Muscle of leg (tissue), 11 donors: ENCODE measurements around the gene RBM39. TPM values are rescaled to one million over a fixed set of nuclear protein-coding genes. Genes with fewer than 3 reads are reported as not detected.

ENCODE experiments used
- DNase-seq: peaks from one replicate; pipeline ENCODE4 v3.0.0; 2013
- H3K27ac ChIP-seq: one replicate; pipeline ENCODE4 v1.5.1; 2013; ENCODE audit warnings: mild to moderate bottlenecking, low read length, control low read depth
- H3K27me3 ChIP-seq: one replicate; pipeline ENCODE4 v1.6.1; 2013; ENCODE audit warnings: low read length; ENCODE audit not compliant: control insufficient read depth, insufficient read depth
- H3K36me3 ChIP-seq: one replicate; pipeline ENCODE4 v1.6.1; 2013; ENCODE audit warnings: low read length; ENCODE audit not compliant: control insufficient read depth, insufficient read depth
- H3K4me1 ChIP-seq: one replicate; pipeline ENCODE4 v1.6.1; 2013; ENCODE audit warnings: low read length; ENCODE audit not compliant: control insufficient read depth, insufficient read depth
- H3K4me3 ChIP-seq: one replicate; pipeline ENCODE4 v1.5.1; 2013; ENCODE audit warnings: low read length, control low read depth
- H3K9me3 ChIP-seq: replicated peaks from 2 replicates; pipeline ENCODE4 v1.6.1; 2013; ENCODE audit warnings: low read depth, low read length; ENCODE audit not compliant: control insufficient read depth
- WGBS: methylation state at CpG from one replicate; pipeline ENCODE4 v1.1.5; 2013; ENCODE audit warnings: missing lambda C conversion rate; ENCODE audit not compliant: insufficient coverage; 5-methylcytosine and 5-hydroxymethylcytosine counted together
- polyA plus RNA-seq, 8 donors: library from polyadenylated mRNA; unstranded; fragments of 120-200 nt; gene quantifications; one replicate each; pipeline versions ENCODE4 v1.2.1 to v1.2.3, GENCODE V29; 2013; ENCODE audit warnings: inconsistent platforms in 1 of 8, low replicate concordance in 1 of 8; ENCODE audit not compliant: insufficient read length in 8 of 8, insufficient read depth in 1 of 8
- total RNA-seq: library from RNA; stranded (reverse); fragments of 120-200 nt; gene quantifications from one replicate; pipeline ENCODE4 v1.2.4, GENCODE V29; 2013

RBM39 gene
- total and polyA plus RNA-seq, 9 donors, result 222 to 310 (median 272) TPM

GRCh38 chr20:35661908-35662307, 80.2 kb downstream of the RBM39 start:
- no CpG with 5 or more reads among the region's 3 CpGs for WGBS
- Histone ChIP-seq H3K4me3 (no peak overlapping the region), H3K4me1 (peaks cover 6% of the 10 kb centered on the region), H3K9me3 (no peaks in the 10 kb centered on the region), H3K27ac (no peak overlapping the region), H3K36me3 (no peaks in the 10 kb centered on the region), H3K27me3 (no peaks in the 10 kb centered on the region)
- DNase-seq, result no peak

- WGBS, result no CpG with 5 or more reads among the region's 2 CpGs
- Histone ChIP-seq H3K9me3 (no peaks in the 10 kb centered on the region), H3K27ac (no peak overlapping the region), H3K4me3 (no peak overlapping the region), H3K36me3 (no peaks in the 10 kb centered on the region), H3K4me1 (peaks cover 6% of the 10 kb centered on the region), H3K27me3 (no peaks in the 10 kb centered on the region)
- DNase-seq, result no peak
Measured at GRCh38 chr20:35661053-35661452, 81.0 kb downstream of the RBM39 start.

GRCh38 chr20:35660122-35660937, 81.7 kb downstream of the RBM39 start:
- Histone ChIP-seq H3K4me1 (peaks cover 6% of the 10 kb centered on the region), H3K27me3 (no peaks in the 10 kb centered on the region), H3K4me3 (no peak overlapping the region), H3K9me3 (no peaks in the 10 kb centered on the region), H3K36me3 (peaks cover under 1% of the 10 kb centered on the region), H3K27ac (no peak overlapping the region)
- no peak for DNase-seq
- WGBS, result 93% methylated on average over 5 of the region's 10 CpGs

GRCh38 chr20:35657271-35657670, 84.8 kb downstream of the RBM39 start:
- Histone ChIP-seq H3K4me1 (no peaks in the 10 kb centered on the region), H3K27me3 (no peaks in the 10 kb centered on the region), H3K9me3 (no peaks in the 10 kb centered on the region), H3K4me3 (no peak overlapping the region), H3K36me3 (peaks cover 29% of the 10 kb centered on the region), H3K27ac (no peak overlapping the region)
- no CpG with 5 or more reads among the region's 1 CpG for WGBS
- DNase-seq, result no peak

- Histone ChIP-seq H3K4me3 (no peak overlapping the region), H3K4me1 (no peaks in the 10 kb centered on the region), H3K27me3 (no peaks in the 10 kb centered on the region), H3K9me3 (no peaks in the 10 kb centered on the region), H3K36me3 (peaks cover 30% of the 10 kb centered on the region), H3K27ac (no peak overlapping the region)
- 92% methylated on average over 9 of the region's 9 CpGs for WGBS
- no peak for DNase-seq
Measured at GRCh38 chr20:35654415-35654814, 87.6 kb downstream of the RBM39 start.

- Histone ChIP-seq H3K9me3 (no peaks in the 10 kb centered on the region), H3K4me3 (no peak overlapping the region), H3K27me3 (no peaks in the 10 kb centered on the region), H3K36me3 (peaks cover 30% of the 10 kb centered on the region), H3K27ac (no peak overlapping the region), H3K4me1 (no peaks in the 10 kb centered on the region)
- WGBS, result 100% methylated on average over 1 of the region's 4 CpGs
- no peak for DNase-seq
Measured at GRCh38 chr20:35653893-35654292, 88.2 kb downstream of the RBM39 start.

Other genes starting within 250 kb of the RBM39 start
- gene C20orf173, start 212.6 kb downstream of the RBM39 start, total RNA-seq, result not detected
- not detected for gene C20orf173, start 212.6 kb downstream of the RBM39 start, polyA plus RNA-seq
- gene ERGIC3, start 200.2 kb downstream of the RBM39 start, total RNA-seq, result 236 TPM
- gene ERGIC3, start 200.2 kb downstream of the RBM39 start, polyA plus RNA-seq, result 100 to 1,000 TPM; 198 to 249 (median 224) TPM
- gene SPAG4, start 126.4 kb downstream of the RBM39 start, total RNA-seq, result 1.2 TPM
- gene SPAG4, start 126.4 kb downstream of the RBM39 start, polyA plus RNA-seq, result 1 to 10 TPM; 1.7 to 4.1 (median 3.2) TPM
- 45.6 TPM for gene CPNE1, start 77.4 kb downstream of the RBM39 start, total RNA-seq
- gene CPNE1, start 77.4 kb downstream of the RBM39 start, polyA plus RNA-seq, result 100 to 1,000 TPM in 7 of 8 donors, 10 to 100 TPM in 1; 81.5 to 176 (median 147) TPM
- 44.1 TPM for gene RBM12, start 77.4 kb downstream of the RBM39 start, total RNA-seq
- 10 to 100 TPM; 32.0 to 59.6 (median 51.3) TPM for gene RBM12, start 77.4 kb downstream of the RBM39 start, polyA plus RNA-seq
- gene NFS1, start 42.9 kb downstream of the RBM39 start, total RNA-seq, result 14.1 TPM
- 10 to 100 TPM; 12.8 to 18.3 (median 14.2) TPM for gene NFS1, start 42.9 kb downstream of the RBM39 start, polyA plus RNA-seq
- gene ROMO1, start 42.9 kb downstream of the RBM39 start, total RNA-seq, result 186 TPM
- gene ROMO1, start 42.9 kb downstream of the RBM39 start, polyA plus RNA-seq, result 100 to 1,000 TPM in 1 of 8 donors, 10 to 100 TPM in 7; 70.9 to 104 (median 84.6) TPM
- gene PHF20, start 29.8 kb upstream of the RBM39 start, total RNA-seq, result 28.3 TPM
- 10 to 100 TPM; 24.1 to 35.0 (median 28.6) TPM for gene PHF20, start 29.8 kb upstream of the RBM39 start, polyA plus RNA-seq
- gene SCAND1, start 212.2 kb upstream of the RBM39 start, total RNA-seq, result 26.4 TPM
- gene SCAND1, start 212.2 kb upstream of the RBM39 start, polyA plus RNA-seq, result 10 to 100 TPM; 28.2 to 41.9 (median 36.9) TPM
- gene CNBD2, start 226.3 kb upstream of the RBM39 start, total RNA-seq, result 5.5 TPM
- under 1 TPM; 0.15 to 0.56 (median 0.33) TPM for gene CNBD2, start 226.3 kb upstream of the RBM39 start, polyA plus RNA-seq